OCI-LY1 (cell line): ENCODE data around the gene PCK2.

Experiments
- H2AFZ ChIP-seq: fragments of 200-600 bp; sonication (generic), shearing (Covaris generic); 2 replicates; pipeline ENCODE4 v1.6.0; 2014; ENCODE audit warnings: antibody characterized with exemption, mild to moderate bottlenecking, low read length
- H3F3A ChIP-seq: fragments of 200-600 bp; sonication (generic), shearing (Covaris generic); 2 replicates; pipeline ENCODE4 v1.6.0; 2014; ENCODE audit warnings: mild to moderate bottlenecking, antibody characterized with exemption, low read length, moderate library complexity; ENCODE audit not compliant: insufficient read depth
- H3K27ac ChIP-seq: fragments of 200-600 bp; sonication (generic); 2 replicates; pipeline ENCODE4 v1.5.1; 2014; ENCODE audit warnings: low read length, mixed run types, mild to moderate bottlenecking, low read depth; ENCODE audit not compliant: poor library complexity, severe bottlenecking
- H3K27me3 ChIP-seq: fragments of 200-600 bp; sonication (generic); 2 replicates; pipeline ENCODE4 v1.6.0; 2014; ENCODE audit warnings: antibody characterized with exemption, mild to moderate bottlenecking, low read length, moderate library complexity; ENCODE audit not compliant: insufficient read depth
- H3K36me3 ChIP-seq: fragments of 200-600 bp; sonication (generic); 2 replicates; pipeline ENCODE4 v1.6.1; 2014; ENCODE audit warnings: mild to moderate bottlenecking, antibody characterized with exemption, low read length, moderate library complexity, mixed read lengths; ENCODE audit not compliant: insufficient read depth
- H3K4me1 ChIP-seq: fragments of 200-600 bp; sonication (generic); 2 replicates; pipeline ENCODE4 v1.5.1; 2014; ENCODE audit warnings: mild to moderate bottlenecking, low read length, moderate library complexity; ENCODE audit not compliant: insufficient read depth, severe bottlenecking
- H3K4me2 ChIP-seq: fragments of 200-600 bp; sonication (generic), shearing (Covaris generic); 2 replicates; pipeline ENCODE4 v1.6.1; 2014; ENCODE audit warnings: low read length
- H3K4me3 ChIP-seq: fragments of 200-600 bp; sonication (generic); 2 replicates; pipeline ENCODE4 v1.5.1; 2014; ENCODE audit warnings: low read length, low read depth, mild to moderate bottlenecking, mixed read lengths; ENCODE audit not compliant: poor library complexity, severe bottlenecking
- H3K79me2 ChIP-seq: fragments of 200-600 bp; shearing (Covaris generic); 2 replicates; pipeline ENCODE4 v1.6.1; 2016; ENCODE audit warnings: mixed run types, low read length, mixed read lengths; ENCODE audit not compliant: insufficient read depth
- H3K9ac ChIP-seq: fragments of 200-600 bp; sonication (generic), shearing (Covaris generic); 2 replicates; pipeline ENCODE4 v1.6.1; 2014; ENCODE audit warnings: mild to moderate bottlenecking, low read length, mixed read lengths
- H3K9me2 ChIP-seq: fragments of 200-600 bp; sonication (generic), shearing (Covaris generic); 2 replicates; pipeline ENCODE4 v1.6.1; 2014; ENCODE audit warnings: low read depth, mild to moderate bottlenecking, low read length, mixed read lengths
- H3K9me3 ChIP-seq: fragments of 200-600 bp; shearing (Covaris generic); 2 replicates; pipeline ENCODE4 v1.6.1; 2014; ENCODE audit warnings: low read length, mixed read lengths
- H4K20me1 ChIP-seq: fragments of 200-600 bp; sonication (generic), shearing (Covaris generic); 2 replicates; pipeline ENCODE4 v1.6.0; 2016; ENCODE audit warnings: mild to moderate bottlenecking, low read length; ENCODE audit not compliant: insufficient read depth
- CTCF ChIP-seq: fragments of 200-600 bp; sonication (generic), shearing (Covaris generic); IDR thresholded peaks from 2 replicates; pipeline ENCODE4 v1.5.1; 2017; ENCODE audit warnings: mild to moderate bottlenecking, antibody characterized with exemption, low read length, moderate library complexity, mixed read lengths
- EZH2 ChIP-seq: fragments of 200-600 bp; sonication (generic), shearing (Covaris generic); IDR thresholded peaks from 2 replicates; pipeline ENCODE4 v1.8.0; 2017; ENCODE audit warnings: borderline replicate concordance, mixed run types, mild to moderate bottlenecking, antibody characterized with exemption, low read length, moderate library complexity, mixed read lengths

The PCK2 gene

DNA sequence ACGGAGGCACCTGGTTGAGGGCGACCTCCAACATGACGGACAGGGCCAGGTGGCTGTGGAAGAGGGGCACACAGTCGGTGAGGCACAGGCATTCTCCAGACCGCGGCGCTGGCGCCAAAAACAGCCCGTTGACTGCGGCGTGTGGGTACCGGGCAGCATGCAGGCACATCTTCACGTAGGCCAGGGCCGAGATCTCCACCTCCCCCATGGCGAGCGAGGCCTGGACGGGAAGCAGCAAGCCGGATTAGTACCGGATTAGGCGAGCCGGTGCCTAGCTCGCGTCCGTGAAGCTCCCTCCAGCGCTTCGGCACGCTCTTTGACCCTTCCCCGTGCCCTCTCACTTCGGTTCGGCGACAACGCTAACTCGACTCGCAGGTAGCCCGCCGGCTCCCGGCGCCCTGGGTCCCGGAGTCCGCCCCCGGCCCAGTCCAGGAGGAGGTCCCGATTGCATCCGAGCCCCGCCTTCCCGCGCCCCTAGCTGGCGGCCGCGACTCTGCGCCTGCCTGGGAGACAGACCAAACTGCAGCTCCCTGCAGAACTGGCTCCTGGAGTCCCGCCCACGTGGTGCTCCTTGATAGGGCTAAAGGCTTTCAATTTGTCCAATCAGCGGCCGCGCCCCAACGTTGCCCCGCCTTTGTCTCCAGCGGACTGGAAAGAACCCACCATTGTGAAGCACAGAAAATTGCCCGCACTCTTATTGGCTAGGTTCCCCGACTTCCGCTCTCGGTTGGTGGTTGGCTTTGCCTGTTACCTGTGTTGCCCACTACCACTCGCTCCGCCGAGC, 47.2 kb downstream of the PCK2 start, which contains the start of gene EMC9:
TSS of gene EMC9 (minus strand) at position 495 of the 784 bp plus-strand sequence. CDS start at position 208, 287 bp downstream.
- peaks cover 58% of the 10 kb centered on the region for H3K36me3 ChIP-seq
- H3K9ac ChIP-seq: peak within 1 kb of the TSS; percentile 83
- no peaks in the 10 kb centered on the region for H3F3A ChIP-seq
- peak within 1 kb of the TSS; percentile 75 for H3K4me2 ChIP-seq
- H3K9me3 ChIP-seq: no peaks in the 10 kb centered on the region
- H2AFZ ChIP-seq: no peak within 1 kb of the TSS
- TF ChIP-seq CTCF (no peak), EZH2 (no peak)
- no peaks in the 10 kb centered on the region for H3K27me3 ChIP-seq
- peak within 1 kb of the TSS; percentile 78 for H3K4me3 ChIP-seq
- peaks cover 40% of the 10 kb centered on the region for H3K4me1 ChIP-seq
- no peaks in the 10 kb centered on the region for H4K20me1 ChIP-seq
- peak within 1 kb of the TSS; percentile 91 for H3K27ac ChIP-seq
- H3K79me2 ChIP-seq: peaks cover 19% of the 10 kb centered on the region
- H3K9me2 ChIP-seq: no peaks in the 10 kb centered on the region

DNA sequence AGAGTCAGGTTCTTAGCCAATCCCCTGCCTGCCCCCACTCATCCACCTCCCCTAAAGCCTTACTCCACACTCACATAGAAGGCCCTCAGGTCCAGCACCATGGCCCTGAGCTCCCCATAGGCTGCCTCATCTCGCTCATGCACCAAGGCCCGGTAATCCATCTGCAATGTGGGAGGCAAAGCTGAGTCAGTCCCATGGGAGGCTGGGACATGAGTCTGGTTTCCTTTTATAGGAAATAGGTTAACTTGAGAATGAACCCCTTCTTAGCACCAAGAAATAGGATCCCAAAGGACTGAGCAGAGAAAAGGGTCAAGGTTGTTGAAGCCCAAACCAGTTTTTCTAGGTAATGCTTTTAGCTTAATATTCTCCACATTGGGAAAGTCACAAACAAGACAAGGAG, 49.4 kb downstream of the PCK2 start:
- H2AFZ ChIP-seq: no peak overlapping the region
- H3K4me1 ChIP-seq: peaks cover 37% of the 10 kb centered on the region
- H3K4me3 ChIP-seq: no peak overlapping the region
- H3K4me2 ChIP-seq: no peak overlapping the region
- no peaks in the 10 kb centered on the region for H3K9me3 ChIP-seq
- H3K27me3 ChIP-seq: no peaks in the 10 kb centered on the region
- no peak overlapping the region for H3K27ac ChIP-seq
- no peak overlapping the region for H3K9ac ChIP-seq
- H3F3A ChIP-seq: no peaks in the 10 kb centered on the region
- TF ChIP-seq EZH2 (no peak), CTCF (no peak)
- H3K79me2 ChIP-seq: peaks cover 19% of the 10 kb centered on the region
- H4K20me1 ChIP-seq: no peaks in the 10 kb centered on the region
- H3K9me2 ChIP-seq: no peaks in the 10 kb centered on the region
- peaks cover 43% of the 10 kb centered on the region for H3K36me3 ChIP-seq

GRCh38 chr14:24144451-24144850, 50.3 kb downstream of the PCK2 start:
- no peak overlapping the region for H3K9ac ChIP-seq
- H3K27me3 ChIP-seq: no peaks in the 10 kb centered on the region
- H3K9me3 ChIP-seq: no peaks in the 10 kb centered on the region
- no peaks in the 10 kb centered on the region for H4K20me1 ChIP-seq
- H3K79me2 ChIP-seq: peaks cover 19% of the 10 kb centered on the region
- H3K9me2 ChIP-seq: no peaks in the 10 kb centered on the region
- H2AFZ ChIP-seq: no peak overlapping the region
- TF ChIP-seq EZH2 (no peak), CTCF (no peak)
- no peak overlapping the region for H3K4me2 ChIP-seq
- H3K4me3 ChIP-seq: no peak overlapping the region
- H3F3A ChIP-seq: no peaks in the 10 kb centered on the region
- no peak overlapping the region for H3K27ac ChIP-seq
- peaks cover 38% of the 10 kb centered on the region for H3K36me3 ChIP-seq
- H3K4me1 ChIP-seq: peaks cover 33% of the 10 kb centered on the region
